RPMI8226 (cell line): ENCODE data around the gene MET.
"Not testable (repeated sequence)": the region's sequence is repeated elsewhere in the genome, so short reads cannot be mapped to it uniquely, and the experiment has no call there.

Source experiments
- DNase-seq: peaks from one replicate; pipeline ENCODE4 v3.0.0-alpha.2; 2015

MET gene

GRCh38 chr7:116728413-116728812 lies 56.4 kb downstream of the MET start:
- DNase-seq, result no peak

- DNase-seq, result no peak
Observed at GRCh38 chr7:116730097-116731022, 58.4 kb downstream of the MET start.

- DNase-seq, result no peak
Observed at GRCh38 chr7:116731023-116731395, 59.0 kb downstream of the MET start.

GRCh38 chr7:116731445-116732335 lies 59.7 kb downstream of the MET start:
- no peak for DNase-seq

- no peak for DNase-seq
Observed at GRCh38 chr7:116732788-116733694, 61.0 kb downstream of the MET start.

- DNase-seq, result peak; percentile 7
Observed at GRCh38 chr7:116733924-116734580, 62.1 kb downstream of the MET start.

GRCh38 chr7:116734710-116735109 lies 62.7 kb downstream of the MET start:
- no peak for DNase-seq

GRCh38 chr7:116736927-116737715 lies 65.1 kb downstream of the MET start:
- no peak for DNase-seq

GRCh38 chr7:116738378-116738777 lies 66.4 kb downstream of the MET start:
- no peak for DNase-seq

- DNase-seq, result no peak
Observed at GRCh38 chr7:116739307-116739706, 67.3 kb downstream of the MET start.

- no peak for DNase-seq
Observed at GRCh38 chr7:116740231-116740630, 68.2 kb downstream of the MET start.

- DNase-seq, result no peak
Observed at GRCh38 chr7:116740755-116741462, 68.9 kb downstream of the MET start.

GRCh38 chr7:116741625-116742316 lies 69.8 kb downstream of the MET start:
- DNase-seq, result no peak

- no peak for DNase-seq
Observed at GRCh38 chr7:116742641-116743040, 70.6 kb downstream of the MET start.

- not testable (repeated sequence) for DNase-seq
Observed at GRCh38 chr7:116743835-116744234, 71.8 kb downstream of the MET start.

GRCh38 chr7:116746388-116746787 lies 74.4 kb downstream of the MET start:
- DNase-seq, result not testable (repeated sequence)

- not testable (repeated sequence) for DNase-seq
Observed at GRCh38 chr7:116751070-116751469, 79.1 kb downstream of the MET start.

- no peak for DNase-seq
Observed at GRCh38 chr7:116752305-116753074, 80.5 kb downstream of the MET start.

GRCh38 chr7:116753130-116753529 lies 81.1 kb downstream of the MET start:
- no peak for DNase-seq
